NCI-H146 (cell line): ENCODE results near the gene CAMK2B.

Source experiments
- DNase-seq: peaks from one replicate; lab custom pipeline; 2025; lab: John Stamatoyannopoulos, UW

CAMK2B gene

DNA sequence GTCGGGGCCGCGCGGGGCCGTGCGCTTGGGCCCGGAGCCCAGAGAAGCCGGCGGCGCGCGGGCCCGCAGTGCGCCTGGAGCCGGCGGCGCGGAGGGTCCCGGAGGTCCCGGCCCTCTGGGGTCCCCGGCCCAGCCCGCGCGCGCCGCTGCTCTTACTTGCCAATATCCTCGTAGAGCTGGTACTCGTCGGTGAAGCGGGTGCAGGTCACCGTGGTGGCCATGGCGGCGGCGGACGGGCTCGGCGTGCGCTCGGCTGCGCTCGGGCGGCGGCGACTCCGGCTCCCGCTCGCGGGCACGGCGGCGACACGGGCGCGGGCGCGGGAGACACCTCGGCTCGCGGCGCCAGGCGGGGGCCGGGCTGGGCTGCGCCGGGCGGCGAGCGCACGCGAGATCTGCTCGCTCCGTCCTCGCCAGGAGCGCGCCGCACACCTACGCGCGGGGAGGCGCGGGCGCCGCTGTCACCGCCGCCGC lies at the start of gene CAMK2B:
Gene CAMK2B, minus strand, starts transcription at position 394 of the 471 bp plus-strand sequence. Its CDS starts 173 bp downstream, at position 221.
- peak; percentile 55 for DNase-seq

DNA sequence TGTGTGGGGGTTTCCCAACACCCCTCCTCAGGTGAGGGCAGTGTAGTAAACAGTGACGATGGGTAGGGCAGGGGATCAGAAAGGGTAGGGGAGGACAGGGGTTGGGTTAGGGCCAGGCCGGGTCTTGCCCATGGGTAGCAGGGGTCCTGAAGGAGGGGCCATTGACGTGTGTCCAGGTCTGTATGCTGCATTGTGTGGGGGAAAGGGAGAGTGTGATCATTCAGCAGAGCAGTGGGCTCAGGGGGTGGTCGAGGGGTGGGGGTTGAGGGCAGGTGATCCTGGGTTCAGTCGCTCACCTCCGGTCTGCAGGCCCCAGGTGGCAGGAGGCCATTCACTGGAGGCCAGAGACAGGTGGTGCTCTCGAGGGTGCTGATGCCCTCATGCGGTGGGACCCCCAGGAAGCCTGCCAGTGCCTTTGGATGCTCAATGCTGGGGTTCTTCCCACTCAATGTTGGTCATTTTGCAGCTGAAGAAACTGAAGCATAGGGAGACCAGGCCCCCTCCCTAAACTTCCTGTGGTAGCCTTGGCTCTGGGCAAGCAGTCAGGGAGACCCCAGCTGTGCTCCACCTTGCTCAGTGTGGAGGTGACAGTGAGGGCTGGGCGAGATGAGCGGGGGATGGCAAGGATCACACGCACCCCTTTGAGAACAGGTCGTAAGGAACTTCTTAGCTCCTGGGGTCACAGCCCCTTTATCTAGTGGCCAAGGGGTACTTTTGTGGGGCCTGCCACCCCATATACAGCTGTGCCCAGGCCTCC lies 48.8 kb upstream of the CAMK2B start:
- no peak for DNase-seq

DNA sequence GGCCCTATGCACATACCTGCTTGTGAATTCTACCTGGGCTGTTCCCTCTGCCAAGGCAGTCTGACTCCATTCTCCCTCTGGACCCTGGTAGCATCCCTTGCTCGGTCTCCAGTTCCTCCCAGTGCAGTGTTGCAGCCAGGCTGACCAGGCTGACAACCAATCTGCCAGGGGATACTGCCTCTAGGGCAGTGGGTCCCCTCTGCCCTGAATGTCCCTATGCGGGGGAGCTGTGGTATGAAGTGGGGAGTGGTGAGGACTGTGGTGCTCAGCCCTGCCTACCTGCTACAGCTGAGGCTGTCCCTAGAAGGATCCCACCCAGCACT lies 48.0 kb upstream of the CAMK2B start:
- DNase-seq: no peak

DNA sequence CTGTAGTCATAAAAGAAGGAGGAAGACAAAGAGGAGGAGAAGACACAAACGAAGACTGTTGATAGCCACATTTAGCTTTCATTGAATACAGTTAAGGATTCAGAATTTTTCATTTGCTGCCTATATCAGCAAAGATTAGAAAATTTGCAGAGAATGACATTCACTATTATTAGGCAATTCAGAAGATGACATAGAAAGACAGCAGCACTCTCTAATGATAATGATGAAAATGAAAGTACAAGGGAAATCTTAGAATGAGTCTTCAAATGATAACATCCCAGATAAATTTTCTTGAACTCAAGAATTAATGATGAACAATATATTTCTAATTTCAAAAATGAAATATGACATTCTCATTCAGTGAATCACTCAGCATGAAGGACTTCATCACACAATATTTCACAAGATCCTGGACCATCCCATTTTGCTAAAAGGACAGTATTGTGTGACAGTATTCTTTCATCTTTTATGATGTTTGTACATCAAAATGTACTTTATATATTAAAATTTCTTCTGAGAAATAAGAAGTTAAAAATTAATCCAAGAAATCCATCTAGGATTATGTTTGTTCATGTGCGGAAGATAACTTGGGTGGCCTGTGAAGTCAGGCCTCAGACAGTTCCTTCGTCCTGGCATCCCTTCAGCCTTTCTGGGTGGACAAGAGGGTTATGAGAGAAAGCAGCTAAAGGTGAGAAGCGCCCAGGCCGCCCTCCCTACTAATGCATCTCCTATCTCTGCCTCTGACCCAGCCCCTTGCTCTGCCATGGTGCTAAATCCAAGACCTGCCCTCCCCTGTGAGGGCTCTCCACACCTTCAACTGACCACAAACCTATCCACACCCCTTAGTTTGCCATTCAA lies 47.4 kb upstream of the CAMK2B start:
- no peak for DNase-seq

DNA sequence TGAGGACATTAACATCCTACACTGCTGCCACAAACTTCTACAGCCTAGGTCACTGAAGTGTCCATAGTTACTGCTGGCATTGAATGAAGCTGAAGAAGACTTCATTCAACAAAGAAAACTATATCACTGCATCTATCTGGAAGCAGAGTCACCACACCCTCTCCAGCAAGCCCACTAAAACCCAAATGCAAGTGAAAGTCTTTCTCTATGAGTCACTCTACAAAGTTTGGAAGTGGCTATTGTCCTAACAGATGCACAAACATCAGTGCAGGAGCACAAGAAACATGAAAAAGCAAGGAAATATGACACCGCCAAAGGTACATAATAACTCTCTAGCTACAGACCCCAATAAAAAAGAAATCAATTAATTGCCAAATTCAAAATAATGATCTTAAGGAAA lies 43.5 kb upstream of the CAMK2B start:
- no peak for DNase-seq

DNA sequence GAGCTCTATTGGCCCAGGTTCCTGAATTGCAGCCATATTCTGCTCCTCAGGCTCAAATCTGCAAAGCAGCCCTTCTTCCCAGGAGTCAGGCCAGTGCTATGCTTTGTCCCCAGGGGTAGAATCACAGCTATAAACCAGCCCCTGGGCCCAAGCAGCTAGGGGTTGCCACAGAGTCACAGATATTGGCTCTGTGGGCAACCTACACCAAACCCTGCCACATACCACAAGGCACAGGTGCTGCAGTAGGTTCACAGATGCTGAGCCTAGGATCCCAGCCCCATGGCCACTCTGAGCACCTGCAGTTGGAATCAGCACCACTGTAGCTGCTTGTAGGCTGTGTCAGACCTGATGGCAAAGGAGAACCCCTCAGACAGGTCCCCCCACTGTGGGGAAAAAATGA lies 43.1 kb upstream of the CAMK2B start:
- no peak for DNase-seq

DNA sequence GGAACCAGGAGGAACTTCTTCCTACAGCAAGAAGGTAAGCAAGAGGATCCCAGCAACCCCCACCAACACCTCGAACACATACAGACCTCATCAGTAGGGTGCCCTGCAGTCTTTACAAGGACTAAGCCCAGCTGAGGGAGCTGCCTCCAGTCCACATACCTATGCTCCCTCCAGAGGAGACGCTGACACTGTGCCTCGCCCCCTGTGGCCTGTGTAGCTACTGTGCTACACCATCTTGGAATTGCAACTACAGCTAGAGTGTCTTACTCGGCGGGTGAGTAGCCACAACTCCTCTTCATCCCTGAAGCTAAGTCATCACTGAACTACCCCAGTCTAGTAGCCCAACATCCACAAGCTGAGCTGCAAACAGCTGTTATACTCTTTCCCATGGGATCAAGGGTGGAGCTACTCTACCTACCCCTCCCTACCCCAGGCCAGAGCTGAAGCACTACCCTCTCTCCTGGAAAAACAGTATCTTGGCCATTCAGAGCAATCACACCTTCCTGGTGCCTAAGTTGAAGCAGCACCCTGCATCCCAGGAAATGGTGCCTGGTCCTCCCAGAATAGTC lies 42.2 kb upstream of the CAMK2B start:
- DNase-seq: no peak

DNA sequence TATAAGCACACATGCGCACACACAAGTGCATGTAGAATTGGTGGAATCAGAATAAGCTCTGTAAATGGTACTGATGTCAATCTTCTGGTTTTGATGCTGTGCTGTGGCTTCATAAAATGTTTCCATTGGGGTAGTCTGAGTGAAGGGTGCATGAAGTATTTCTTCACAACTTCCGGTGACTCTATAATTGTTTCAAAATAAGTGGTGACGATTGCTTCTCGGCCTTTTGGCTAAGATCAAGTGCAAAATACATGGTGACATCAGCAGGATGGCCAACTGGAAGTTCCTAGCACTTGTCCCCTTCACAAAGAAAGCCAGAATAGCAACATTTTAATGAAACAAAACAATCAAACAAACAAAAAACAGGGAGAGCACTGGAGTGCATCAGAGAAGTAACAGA lies 41.6 kb upstream of the CAMK2B start:
- DNase-seq: no peak

DNA sequence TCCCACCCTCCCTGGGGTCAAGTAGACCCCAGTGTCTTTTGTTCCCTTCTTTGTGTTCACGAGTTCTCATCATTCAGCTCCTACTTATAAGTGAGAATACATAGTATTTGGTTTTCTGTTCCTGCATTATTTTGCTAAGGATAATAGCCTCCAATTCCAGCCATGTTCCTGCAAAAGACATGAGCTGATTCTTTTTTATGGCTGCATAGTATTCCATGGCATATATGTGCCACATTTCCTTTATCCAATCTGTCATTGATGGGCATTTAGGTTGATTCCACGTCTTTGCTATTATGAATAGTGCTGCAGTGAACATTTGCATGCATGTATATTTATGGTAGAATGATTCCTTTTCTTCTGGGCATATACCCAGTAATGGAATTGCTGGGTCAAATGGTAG lies 28.3 kb upstream of the CAMK2B start:
- DNase-seq: no peak

DNA sequence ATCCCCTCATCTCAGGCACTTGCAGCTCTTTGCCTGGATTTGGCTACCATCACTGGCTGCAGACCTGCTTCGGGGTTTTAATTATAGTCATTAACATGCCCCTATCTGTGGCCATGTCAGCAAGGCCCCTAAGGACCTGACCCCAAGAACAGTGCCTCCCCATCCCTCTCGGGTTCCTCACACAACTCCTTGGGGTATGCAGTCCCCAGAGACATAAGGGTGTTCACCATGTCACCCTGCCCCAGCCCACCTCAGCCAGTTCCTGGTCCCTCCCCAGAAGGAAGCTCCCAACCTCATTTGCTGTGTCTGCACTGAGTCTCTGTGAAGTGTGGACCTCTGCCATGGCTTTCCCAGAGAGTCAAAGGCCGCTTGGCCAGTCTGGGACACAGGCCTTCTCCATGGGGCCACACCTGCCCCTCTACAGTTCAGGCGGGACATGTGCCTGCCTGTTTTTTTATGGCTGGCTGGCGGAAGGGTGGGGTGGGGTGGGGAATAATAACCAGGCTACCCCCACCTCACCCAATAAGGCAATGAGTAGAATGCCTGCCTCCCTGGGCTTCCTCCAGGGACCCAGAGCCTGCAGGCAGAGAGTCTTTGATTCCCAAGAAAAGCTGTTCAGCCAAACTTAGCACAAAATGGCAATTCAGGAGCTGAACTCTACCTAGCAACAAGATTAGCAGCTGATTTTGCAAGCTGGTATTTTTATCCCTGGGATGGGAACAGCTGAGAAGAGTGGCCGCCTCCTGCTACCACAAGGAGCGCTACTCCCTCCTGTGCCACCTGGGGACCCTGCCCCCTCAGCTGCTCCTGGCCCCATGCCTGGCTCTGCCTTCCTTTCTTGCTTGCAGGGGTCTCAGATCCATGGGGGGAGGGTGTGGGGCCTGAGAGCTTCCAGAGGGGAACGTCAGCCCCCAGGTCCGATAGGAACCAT lies 23.7 kb upstream of the CAMK2B start:
- no peak for DNase-seq

DNA sequence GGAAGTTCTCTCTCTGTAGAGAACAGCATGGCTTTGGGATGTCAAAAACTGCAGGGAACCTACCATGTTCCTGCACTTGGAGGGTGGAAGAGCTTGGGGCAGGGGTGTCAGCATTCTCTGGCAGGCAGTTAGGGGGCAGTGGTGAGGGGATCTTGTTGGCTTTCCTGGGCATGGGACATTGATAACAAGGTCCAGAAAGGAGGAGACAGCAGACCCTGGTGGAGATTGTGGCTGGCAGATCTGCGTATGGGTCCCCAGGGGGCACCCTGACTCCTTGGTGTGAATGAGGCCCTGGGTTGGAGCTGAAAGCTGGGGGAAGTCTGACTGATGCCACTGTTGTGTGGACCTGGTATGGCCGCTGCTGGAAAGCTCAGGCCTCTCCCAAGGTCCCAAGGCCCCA lies 22.9 kb upstream of the CAMK2B start:
- peak; percentile 44 for DNase-seq

DNA sequence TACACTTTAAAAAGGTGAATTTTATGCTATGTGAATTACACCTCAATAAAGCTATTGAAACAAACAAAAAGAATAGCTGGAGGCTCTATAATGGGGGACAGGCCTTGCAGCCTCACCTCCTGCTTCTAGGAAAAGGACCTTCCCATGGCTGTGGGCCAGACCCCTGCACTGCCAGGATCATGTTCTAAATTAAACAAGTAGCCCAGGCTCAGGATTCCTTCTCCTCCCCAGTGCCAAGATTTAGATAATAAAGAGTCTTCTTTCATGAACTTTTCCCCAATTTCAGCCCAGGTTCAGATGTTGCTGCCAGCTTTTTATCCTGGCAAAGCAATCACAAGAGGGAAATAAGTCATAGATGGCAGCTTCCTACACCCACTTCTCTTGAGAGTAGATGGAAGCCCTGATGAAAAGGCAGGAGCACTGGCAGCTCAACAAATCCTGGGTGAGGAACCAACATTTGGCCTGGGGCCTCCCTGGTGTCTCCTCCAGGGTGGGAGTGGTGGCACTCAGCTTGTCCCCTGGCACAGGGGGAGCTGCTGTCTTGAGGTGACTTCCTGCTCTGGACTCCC lies 22.2 kb upstream of the CAMK2B start:
- no peak for DNase-seq

DNA sequence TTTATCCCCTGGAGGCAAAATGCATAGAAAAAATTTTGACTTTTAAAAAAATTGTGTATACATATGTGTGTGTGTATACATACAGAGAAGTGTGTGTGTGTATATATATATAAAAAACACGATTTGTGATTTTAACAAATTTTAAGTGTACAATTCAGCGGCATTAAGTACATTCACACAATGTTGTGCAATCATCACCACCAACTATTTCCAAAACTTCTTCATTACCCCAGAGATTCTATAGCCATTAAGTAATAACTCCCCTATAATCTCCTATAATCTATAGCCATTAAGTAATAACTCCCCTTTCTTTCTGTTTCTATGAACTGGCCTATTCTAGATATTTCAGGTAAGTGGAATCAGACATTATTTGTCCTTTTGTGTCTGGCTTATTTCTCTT lies 20.7 kb upstream of the CAMK2B start:
- no peak for DNase-seq

DNA sequence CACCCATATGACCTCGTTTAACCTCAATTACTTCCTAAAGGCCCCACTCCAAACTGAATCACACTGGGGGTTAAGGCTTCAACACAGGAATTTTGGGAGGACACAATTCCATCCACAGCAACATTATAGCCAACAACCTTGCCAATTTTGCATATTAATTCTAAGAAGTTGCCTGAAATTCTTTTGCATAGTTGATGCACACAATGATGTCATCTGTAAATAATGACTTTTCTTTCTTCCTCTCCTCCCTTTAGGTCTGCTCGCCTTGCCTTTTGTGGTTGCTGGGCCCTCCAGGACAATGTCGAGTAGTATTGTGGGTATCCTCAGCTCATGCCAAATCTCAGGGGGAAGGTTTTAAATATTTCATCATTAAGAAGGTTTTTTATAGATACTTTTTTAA lies 16.0 kb upstream of the CAMK2B start:
- DNase-seq: no peak

DNA sequence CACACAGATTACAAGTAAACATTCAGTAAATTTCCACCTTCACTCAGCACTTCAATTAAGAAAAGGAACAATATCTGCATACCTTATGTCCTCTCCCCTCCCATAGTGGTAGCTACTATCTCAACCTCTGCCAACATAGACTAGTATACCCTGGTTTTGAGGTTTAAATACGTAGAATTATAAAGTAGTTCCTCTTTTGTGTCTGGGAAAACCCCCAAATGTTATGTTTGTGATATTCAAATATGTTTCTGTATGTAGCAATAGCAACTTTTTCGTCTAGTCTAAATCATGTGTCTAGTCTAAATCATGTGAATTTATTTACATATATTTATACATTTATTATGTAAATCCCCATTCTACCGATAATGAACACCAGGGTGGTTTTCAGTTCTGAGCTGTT lies 13.2 kb upstream of the CAMK2B start:
- DNase-seq: no peak

DNA sequence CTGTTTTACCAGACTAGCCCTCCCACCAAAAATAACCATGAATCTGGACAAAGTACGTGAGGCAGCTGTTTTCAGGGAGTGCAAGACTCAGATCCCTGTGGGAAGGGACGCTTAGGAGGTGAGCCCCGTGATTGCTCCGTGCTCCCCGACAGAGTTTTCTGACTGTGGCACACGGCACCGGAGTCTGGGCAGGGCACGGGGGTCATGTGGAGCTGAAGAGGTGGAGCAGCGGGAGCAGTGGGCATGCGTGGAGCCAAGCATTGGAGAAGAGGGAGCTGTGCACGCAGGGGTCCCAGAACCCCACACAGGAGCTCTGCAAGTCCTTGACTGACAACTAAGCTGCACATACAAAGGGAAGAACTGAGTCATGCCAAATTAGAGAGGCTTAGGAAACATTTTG lies 11.1 kb upstream of the CAMK2B start:
- DNase-seq: no peak

DNA sequence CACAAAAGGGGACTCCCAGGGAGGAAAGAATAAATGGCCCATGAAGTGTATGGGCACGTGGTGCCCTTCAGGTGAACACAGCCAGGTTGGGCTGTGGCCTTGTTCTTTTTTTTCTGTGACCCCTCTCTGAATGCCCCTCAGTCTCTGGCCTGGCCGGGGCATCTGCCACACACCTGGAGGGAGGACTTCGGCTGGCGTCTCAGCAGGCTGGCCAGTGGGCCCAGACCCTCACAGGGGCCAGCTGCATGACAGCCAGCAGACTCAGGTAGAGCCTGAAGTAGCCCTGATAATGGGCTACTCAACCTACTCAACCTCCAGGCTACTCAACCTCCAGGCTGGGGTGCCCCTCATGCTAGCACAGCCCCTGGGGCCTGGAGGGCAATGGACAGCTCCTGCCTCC lies 9.8 kb upstream of the CAMK2B start:
- DNase-seq: no peak

DNA sequence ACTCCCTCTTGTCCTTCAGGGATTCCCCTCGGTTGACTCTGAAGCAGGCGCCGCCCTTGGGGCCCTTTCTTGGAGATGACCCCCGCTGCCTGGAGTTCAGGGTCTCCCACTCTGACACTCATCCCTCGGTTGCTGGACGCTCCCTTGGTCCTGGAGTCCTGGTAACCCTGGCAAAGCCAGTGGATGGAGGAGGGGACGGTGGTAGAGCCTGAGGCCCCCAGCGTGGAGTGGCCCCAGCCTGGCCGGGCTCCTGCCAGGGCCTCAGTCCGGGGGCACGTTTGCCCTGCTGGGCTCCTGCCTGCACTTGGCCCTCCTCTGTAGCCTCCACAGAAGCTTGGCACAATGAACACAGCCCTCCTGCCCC lies 9.3 kb upstream of the CAMK2B start:
- DNase-seq: no peak

DNA sequence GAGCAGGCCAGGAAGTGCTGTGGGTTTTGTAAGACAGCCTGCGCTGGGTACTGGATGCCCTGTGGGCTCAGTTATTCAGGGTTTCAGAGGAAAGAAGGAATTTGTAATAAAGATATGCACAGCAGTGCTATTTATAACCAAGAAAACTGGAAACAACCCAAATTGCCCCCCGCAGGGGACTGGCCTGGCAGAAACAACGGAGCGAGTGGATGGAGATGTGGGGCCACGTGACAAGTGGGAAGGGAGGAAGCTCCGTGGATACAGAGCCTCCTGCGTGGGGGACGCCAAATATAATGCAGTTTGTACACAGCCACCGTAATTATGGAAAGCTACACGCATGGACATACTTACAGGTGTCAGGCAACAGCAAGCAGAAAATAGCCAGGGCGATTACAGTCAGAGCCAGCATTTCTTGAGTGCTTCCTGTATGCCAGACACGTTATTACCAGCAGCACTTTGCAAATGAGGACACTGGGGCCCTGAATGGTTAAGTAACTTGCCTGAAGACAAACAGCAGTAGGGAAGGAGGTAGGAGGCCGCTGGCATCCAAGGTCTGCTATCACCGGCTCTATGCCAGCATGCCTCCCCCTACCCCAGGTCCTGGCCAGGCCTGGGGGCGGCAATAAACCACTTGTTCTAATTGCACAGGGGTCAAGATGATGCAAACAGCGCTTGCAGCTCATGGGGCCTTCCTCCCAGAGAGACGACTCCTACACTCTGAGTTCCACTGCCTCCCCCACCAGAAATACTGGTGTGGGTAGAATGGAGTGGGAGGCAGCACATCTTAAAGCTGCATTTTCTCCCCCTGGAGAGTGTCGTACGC lies 8.7 kb upstream of the CAMK2B start:
- DNase-seq: no peak

DNA sequence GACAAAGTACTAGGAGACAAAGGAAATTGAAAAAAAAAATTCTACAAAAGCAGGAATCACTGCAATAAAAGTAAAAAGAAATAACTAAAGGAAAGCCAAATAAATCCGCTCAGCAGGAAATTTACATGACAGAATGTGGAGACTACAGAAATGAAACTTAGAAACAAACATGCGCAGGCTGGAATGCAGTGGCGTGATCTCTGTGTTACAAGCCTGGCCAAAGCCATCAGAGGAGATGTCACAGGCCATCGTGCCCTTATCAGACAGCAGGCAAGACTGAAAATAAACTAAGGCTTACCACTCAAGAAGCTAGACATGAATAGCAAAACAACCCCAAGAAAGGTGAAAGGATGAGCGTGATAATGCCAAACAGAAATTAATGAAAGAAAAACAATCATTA lies 6.3 kb upstream of the CAMK2B start:
- no peak for DNase-seq

DNA sequence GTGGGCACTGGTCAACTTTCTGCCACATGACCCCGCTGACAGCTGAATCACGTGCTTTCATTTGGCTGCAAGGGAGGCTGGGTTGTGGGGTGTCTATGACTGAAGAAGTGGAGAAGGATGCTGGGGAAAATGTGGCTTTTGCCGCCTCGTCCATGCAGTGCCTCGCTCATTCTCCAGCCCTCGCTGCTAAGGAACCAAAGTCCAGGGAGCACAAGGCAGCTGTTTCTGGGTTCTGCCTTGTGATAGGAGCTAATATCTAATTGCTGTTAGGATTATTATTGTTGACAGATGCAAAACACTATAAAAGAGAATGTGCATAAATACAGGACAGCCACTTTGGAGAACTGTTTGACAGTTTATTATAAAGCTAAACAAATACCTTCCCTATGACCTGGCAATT lies 4.9 kb upstream of the CAMK2B start:
- DNase-seq: no peak
